Prostate gland (tissue), 2 donors: Measurements from ENCODE around the gene MACO1.

ENCODE experiments used
- CTCF ChIP-seq, 4 experiments: fragments of 200-600 bp in 2 of 4; fragments of 450-650 bp in 2 of 4; sonication (generic) in 2 of 4; IDR thresholded peaks; 1 replicate in 3 of 4; 2 replicates in 1 of 4; pipeline ENCODE4 v1.5.1; 2016 to 2019; ENCODE audit warnings: antibody characterized with exemption in 4 of 4, mild to moderate bottlenecking in 2 of 4, moderate library complexity in 2 of 4
- POLR2AphosphoS5 ChIP-seq: sonication (generic); formaldehyde crosslinking; IDR thresholded peaks from one replicate; pipeline ENCODE4 v1.6.1; 2017; ENCODE audit warnings: antibody characterized with exemption

GRCh38 chr1:25515033-25515432 lies 84.3 kb downstream of the MACO1 start:
- no peak for TF ChIP-seq CTCF (IDR thresholded peaks at IDR 0.05)
- no peak for TF ChIP-seq POLR2AphosphoS5
